Measurements from ENCODE around the gene STOX2. TPM values are rescaled to one million over a fixed set of nuclear protein-coding genes. Genes with fewer than 3 reads are reported as not detected.

STOX2 gene, protein sequence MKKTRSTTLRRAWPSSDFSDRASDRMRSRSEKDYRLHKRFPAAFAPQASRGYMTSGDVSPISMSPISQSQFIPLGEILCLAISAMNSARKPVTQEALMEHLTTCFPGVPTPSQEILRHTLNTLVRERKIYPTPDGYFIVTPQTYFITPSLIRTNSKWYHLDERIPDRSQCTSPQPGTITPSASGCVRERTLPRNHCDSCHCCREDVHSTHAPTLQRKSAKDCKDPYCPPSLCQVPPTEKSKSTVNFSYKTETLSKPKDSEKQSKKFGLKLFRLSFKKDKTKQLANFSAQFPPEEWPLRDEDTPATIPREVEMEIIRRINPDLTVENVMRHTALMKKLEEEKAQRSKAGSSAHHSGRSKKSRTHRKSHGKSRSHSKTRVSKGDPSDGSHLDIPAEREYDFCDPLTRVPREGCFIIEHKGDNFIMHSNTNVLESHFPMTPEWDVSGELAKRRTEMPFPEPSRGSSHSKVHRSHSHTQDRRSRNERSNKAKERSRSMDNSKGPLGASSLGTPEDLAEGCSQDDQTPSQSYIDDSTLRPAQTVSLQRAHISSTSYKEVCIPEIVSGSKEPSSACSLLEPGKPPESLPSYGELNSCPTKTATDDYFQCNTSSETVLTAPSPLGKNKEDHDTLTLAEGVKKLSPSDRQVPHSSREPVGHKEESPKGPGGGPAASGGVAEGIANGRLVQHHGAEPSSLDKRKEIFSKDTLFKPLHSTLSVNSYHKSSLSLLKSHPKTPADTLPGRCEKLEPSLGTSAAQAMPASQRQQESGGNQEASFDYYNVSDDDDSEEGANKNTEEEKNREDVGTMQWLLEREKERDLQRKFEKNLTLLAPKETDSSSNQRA (N-terminal part only)
- total RNA-seq, result 10 to 100 TPM; 21.6 to 23.7 (median 22.8) TPM

DNA sequence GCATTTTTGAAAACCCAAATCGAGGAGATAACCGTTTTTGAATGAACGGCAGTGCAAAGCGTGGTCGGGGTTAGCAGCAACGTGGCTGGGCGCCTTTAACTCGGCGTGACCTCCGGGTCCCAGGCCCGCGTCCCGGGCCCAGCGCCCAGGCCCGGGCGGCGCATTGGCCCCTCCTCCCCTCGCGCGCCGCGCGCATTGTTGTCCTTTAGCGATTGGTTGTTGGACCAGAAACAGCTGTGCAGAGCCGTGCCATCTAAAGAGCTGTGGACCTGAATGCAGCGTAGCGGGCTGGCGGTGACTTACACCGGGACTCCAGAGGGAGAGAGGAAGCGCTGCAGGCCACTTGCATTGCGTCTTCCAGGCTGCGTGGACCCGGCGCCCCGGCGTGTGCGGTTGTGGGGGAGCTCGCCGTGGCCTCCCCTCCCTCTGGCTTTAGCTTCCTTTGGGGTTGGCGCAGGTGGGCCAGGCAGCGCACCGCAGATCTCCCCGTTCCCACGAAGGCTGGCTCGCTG lies at the start of gene STOX2:
Gene STOX2, plus strand, starts transcription at position 227 of the 512 bp plus-strand sequence. CDS start 1,484 bp downstream, outside the sequence.
- Histone ChIP-seq H3K9me3 (no peaks in the 10 kb centered on the region), H3K4me3 (peak within 1 kb of the TSS; percentile 37 to 75 (median 63)), H3K4me1 (peaks cover 7 to 39% (median 12%) of the 10 kb centered on the region in 3 donors), H3K36me3 (no peaks in the 10 kb centered on the region), H3K27me3 (peaks cover 0 to 26% (median 0%) of the 10 kb centered on the region in 4 donors), H3K27ac (peak within 1 kb of the TSS; percentile 59 to 82 (median 73))
- peak in 1 of 4 donors; percentile 37 for TF ChIP-seq POLR2A (IDR thresholded peaks at IDR 0.05)
- TF ChIP-seq, protein P1, sequence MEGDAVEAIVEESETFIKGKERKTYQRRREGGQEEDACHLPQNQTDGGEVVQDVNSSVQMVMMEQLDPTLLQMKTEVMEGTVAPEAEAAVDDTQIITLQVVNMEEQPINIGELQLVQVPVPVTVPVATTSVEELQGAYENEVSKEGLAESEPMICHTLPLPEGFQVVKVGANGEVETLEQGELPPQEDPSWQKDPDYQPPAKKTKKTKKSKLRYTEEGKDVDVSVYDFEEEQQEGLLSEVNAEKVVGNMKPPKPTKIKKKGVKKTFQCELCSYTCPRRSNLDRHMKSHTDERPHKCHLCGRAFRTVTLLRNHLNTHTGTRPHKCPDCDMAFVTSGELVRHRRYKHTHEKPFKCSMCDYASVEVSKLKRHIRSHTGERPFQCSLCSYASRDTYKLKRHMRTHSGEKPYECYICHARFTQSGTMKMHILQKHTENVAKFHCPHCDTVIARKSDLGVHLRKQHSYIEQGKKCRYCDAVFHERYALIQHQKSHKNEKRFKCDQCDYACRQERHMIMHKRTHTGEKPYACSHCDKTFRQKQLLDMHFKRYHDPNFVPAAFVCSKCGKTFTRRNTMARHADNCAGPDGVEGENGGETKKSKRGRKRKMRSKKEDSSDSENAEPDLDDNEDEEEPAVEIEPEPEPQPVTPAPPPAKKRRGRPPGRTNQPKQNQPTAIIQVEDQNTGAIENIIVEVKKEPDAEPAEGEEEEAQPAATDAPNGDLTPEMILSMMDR (IDR thresholded peaks at IDR 0.05), result peak in 1 of 6 experiments; percentile 3
- intact Hi-C loops (cut with DNase I), result no loop called here
- DNase-seq, result peak; percentile 5
- WGBS, 2 donors, result 1% methylated on average over 14 to 17 of the region's 45 CpGs

DNA sequence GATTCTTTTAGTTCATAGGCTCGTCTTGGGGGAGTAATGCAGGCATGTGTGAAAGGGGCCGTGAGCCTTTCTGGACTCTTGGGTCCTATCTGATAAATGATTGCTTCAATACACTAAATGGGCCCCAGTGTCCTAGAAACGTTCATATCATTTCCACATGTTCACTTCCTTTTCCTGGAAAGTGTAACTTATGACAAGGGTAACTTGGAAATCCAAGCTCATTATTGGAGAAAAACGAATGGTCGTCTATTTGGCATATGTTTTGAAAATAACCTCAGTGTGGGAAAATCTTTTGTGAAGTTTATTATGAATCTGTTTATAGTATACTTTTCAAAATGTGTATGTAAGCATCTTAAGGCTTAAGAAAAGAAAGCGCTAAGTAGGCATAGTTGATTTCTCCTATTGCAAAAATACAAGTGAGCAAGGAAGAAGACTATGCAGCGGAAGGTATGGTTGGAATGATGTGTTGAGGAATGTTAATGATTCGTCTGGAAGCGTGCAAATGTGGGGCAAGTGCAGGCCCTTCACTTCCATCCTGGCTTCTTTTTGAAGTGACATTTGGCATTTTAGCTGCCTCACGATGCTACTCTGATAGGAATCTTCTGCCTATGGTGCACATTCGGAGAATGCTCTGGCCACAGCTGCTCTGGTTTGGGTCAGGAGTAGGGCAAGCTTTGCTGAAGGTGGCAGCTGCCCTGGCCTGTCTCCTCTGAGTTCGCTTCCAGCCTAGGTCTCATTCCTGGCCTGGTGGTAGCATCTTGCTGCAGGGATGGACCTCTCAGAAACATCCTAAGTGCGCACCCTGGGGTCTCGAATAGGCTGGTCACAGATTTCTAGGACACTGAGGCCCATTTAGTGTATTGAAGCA lies 49.5 kb upstream of the STOX2 start:
- TF ChIP-seq, protein P1 (IDR thresholded peaks at IDR 0.05), result no peak
- TF ChIP-seq POLR2A (IDR thresholded peaks at IDR 0.05), result no peak
- Histone ChIP-seq H3K4me1 (peaks cover 0 to 36% (median 7%) of the 10 kb centered on the region in 3 donors), H3K9me3 (no peaks in the 10 kb centered on the region), H3K36me3 (no peaks in the 10 kb centered on the region), H3K27me3 (no peaks in the 10 kb centered on the region), H3K4me3 (no peak overlapping the region), H3K27ac (no peak overlapping the region)
- 77 to 83% methylated on average over 11 to 14 of the region's 14 CpGs for WGBS, 2 donors
- no peak for DNase-seq
- intact Hi-C loops (cut with DNase I), result no loop called here

DNA sequence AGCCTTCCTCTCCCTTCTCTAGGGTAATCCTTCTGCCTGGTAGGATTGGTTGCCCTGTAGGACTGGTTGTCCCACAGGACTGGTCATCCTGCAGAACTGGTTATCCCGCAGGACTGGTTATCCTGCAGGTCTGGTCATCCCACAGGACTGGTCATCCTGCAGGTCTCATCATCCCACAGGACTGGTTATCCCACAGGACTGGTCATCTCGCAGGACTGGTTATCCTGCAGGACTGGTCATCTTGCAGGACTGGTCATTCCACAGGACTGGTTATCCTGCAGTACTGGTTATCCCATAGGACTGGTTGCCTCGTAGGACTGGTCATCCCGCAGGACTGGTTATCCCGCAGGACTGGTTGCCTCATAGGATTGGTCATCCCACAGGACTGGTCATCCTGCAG lies 48.1 kb upstream of the STOX2 start:
- Histone ChIP-seq H3K4me3 (no peak overlapping the region), H3K9me3 (no peaks in the 10 kb centered on the region), H3K27ac (no peak overlapping the region), H3K27me3 (no peaks in the 10 kb centered on the region), H3K36me3 (no peaks in the 10 kb centered on the region), H3K4me1 (peaks cover 8 to 51% (median 12%) of the 10 kb centered on the region in 3 donors)
- DNase-seq, result no peak
- no peak for TF ChIP-seq POLR2A (IDR thresholded peaks at IDR 0.05)
- TF ChIP-seq, protein P1 (IDR thresholded peaks at IDR 0.05), result no peak
- intact Hi-C loops (cut with DNase I), result no loop called here
- WGBS, 2 donors, result 70 to 100% methylated on average over 1 to 4 of the region's 5 CpGs

DNA sequence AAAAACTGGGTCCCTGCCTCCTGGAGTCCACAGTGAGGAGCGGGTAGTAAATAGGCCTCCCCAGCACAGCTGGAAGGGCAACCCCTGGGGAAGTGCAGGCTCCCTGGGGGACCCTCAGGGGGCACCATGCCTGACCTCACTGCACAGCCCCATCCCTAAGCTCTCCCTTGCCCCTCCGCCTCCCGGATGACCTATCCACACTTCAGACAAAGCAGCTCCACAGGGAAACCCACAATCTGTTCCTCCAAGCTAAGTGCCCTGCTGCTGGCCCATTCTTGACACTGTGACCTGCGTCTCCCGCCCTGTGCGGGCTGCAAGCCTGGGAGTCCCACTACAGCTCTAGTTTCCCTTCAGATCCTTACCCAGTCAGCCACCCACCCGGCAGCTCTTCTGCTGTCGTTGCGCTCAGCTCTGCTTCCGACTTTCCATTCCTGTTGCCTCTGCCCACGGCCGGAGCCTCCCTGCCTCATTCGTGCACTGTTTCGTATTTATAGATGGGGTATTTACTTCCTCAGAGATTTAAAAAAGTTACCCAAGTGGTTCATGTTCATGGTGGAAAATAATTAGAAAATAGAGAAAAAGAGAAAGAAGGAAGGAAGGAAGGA lies 47.0 kb upstream of the STOX2 start:
- H3K27me3 ChIP-seq, result no peaks in the 10 kb centered on the region
- no peaks in the 10 kb centered on the region for H3K9me3 ChIP-seq
- 64 to 84% methylated on average over 12 to 13 of the region's 14 CpGs for WGBS, 2 donors
- intact Hi-C loops (cut with DNase I), result no loop called here
- peaks cover 9 to 45% (median 15%) of the 10 kb centered on the region in 3 donors for H3K4me1 ChIP-seq
- no peak overlapping the region for H3K4me3 ChIP-seq
- no peak for TF ChIP-seq POLR2A (IDR thresholded peaks at IDR 0.05)
- TF ChIP-seq, protein P1 (IDR thresholded peaks at IDR 0.05), result no peak
- no peak overlapping the region for H3K27ac ChIP-seq
- no peak for DNase-seq
- H3K36me3 ChIP-seq, result no peaks in the 10 kb centered on the region

All from esophagus squamous epithelium (tissue), 5 donors.